HG03175 (cell line): ENCODE results near the gene FAM170B.
A peak's percentile ranks its signal among the peaks of the same experiment; 100 is the strongest.

ENCODE experiments used
- ATAC-seq: cut with Tn5 transposase; IDR thresholded peaks from one replicate; pipeline ENCODE4 v1.9.1; 2021; ENCODE audit warnings: mild to moderate bottlenecking, moderate library complexity; ENCODE audit not compliant: unreplicated experiment

The FAM170B gene

GRCh38 chr10:49153115-49153514, 19.3 kb upstream of the FAM170B start:
- ATAC-seq: no peak

GRCh38 chr10:49152663-49153062, 18.8 kb upstream of the FAM170B start:
- ATAC-seq: no peak

- peak; percentile 47 for ATAC-seq
Measured at GRCh38 chr10:49152037-49152436, 18.2 kb upstream of the FAM170B start.

- ATAC-seq: no peak
Measured at GRCh38 chr10:49151481-49151880, 17.7 kb upstream of the FAM170B start.

- ATAC-seq: no peak
Measured at GRCh38 chr10:49151025-49151445, 17.2 kb upstream of the FAM170B start.

GRCh38 chr10:49150426-49150825, 16.6 kb upstream of the FAM170B start:
- no peak for ATAC-seq

GRCh38 chr10:49149881-49150280, 16.1 kb upstream of the FAM170B start:
- ATAC-seq: no peak

- ATAC-seq: no peak
Measured at GRCh38 chr10:49144058-49144720, 10.4 kb upstream of the FAM170B start.

- no peak for ATAC-seq
Measured at GRCh38 chr10:49143249-49143648, 9.4 kb upstream of the FAM170B start.

GRCh38 chr10:49141541-49142332, 7.9 kb upstream of the FAM170B start:
- peak; percentile 72 for ATAC-seq

GRCh38 chr10:49140304-49141177, 6.7 kb upstream of the FAM170B start:
- ATAC-seq: no peak

- ATAC-seq: no peak
Measured at GRCh38 chr10:49139846-49140195, 6.0 kb upstream of the FAM170B start.

GRCh38 chr10:49139028-49139845, 5.4 kb upstream of the FAM170B start:
- no peak for ATAC-seq

- ATAC-seq: no peak
Measured at GRCh38 chr10:49138361-49138891, 4.6 kb upstream of the FAM170B start.

GRCh38 chr10:49136525-49136924, 2.7 kb upstream of the FAM170B start:
- ATAC-seq: no peak

- peak; percentile 76 for ATAC-seq
Measured at GRCh38 chr10:49135575-49136313, 1.9 kb upstream of the FAM170B start.

- ATAC-seq: no peak
Measured at GRCh38 chr10:49134327-49134726, 506 bp upstream of the FAM170B start.

GRCh38 chr10:49132362-49132737, 1.5 kb downstream of the FAM170B start:
- no peak for ATAC-seq

GRCh38 chr10:49131507-49132361, 2.1 kb downstream of the FAM170B start:
- no peak for ATAC-seq
